H1 (cell line): ENCODE measurements around the gene ITPRIPL2. TPM values are rescaled to one million over a fixed set of nuclear protein-coding genes. Genes with fewer than 3 reads are reported as not detected.

Experiments
- CTCF ChIA-PET: fragments of 300-600 bp; sonication (Branson Sonifier 250); formaldehyde crosslinking; loops from one replicate; lab custom pipeline; 2021; ENCODE audit not compliant: partially characterized antibody; lab: Charles Lee
- POLR2A ChIA-PET: fragments of 300-600 bp; sonication (Branson Sonifier 250); formaldehyde crosslinking; loops from one replicate; lab custom pipeline; 2021; ENCODE audit warnings: inconsistent platforms; ENCODE audit not compliant: partially characterized antibody; lab: Charles Lee
- DNase-seq, 2 experiments: peaks; one replicate each; pipeline versions ENCODE4 v3.0.0 to v3.0.0-alpha.2; 2010 to 2022; ENCODE audit warnings: low spot score in 2 of 2, low read depth in 1 of 2, mixed read lengths in 1 of 2
- FAIRE-seq: peaks from 2 replicates; lab custom pipeline; 2011; peaks lifted over from hg19 to GRCh38; lab: Jason Lieb, UNC
- H2AFZ ChIP-seq: 2 replicates; pipeline ENCODE4 v1.8.1; 2012; ENCODE audit warnings: low read length, inconsistent platforms
- H2AK5ac ChIP-seq: 2 replicates; pipeline ENCODE4 v1.6.1; 2013; ENCODE audit warnings: low read depth, low read length
- H2BK120ac ChIP-seq: replicated peaks from 2 replicates; pipeline ENCODE3; 2013; ENCODE audit warnings: low read depth, low read length, inconsistent platforms
- H2BK12ac ChIP-seq: 2 replicates; pipeline ENCODE4 v1.6.1; 2013; ENCODE audit warnings: low read depth, low read length
- H2BK15ac ChIP-seq: 2 replicates; pipeline ENCODE4 v1.6.1; 2013; ENCODE audit warnings: low read length
- H2BK20ac ChIP-seq: 2 replicates; pipeline ENCODE4 v1.6.1; 2013; ENCODE audit warnings: low read length
- H2BK5ac ChIP-seq: 2 replicates; pipeline ENCODE4 v1.6.1; 2013; ENCODE audit warnings: low read depth, low read length
- H3K14ac ChIP-seq: 2 replicates; pipeline ENCODE4 v1.6.1; 2013; ENCODE audit warnings: inconsistent platforms; ENCODE audit not compliant: insufficient read length
- H3K18ac ChIP-seq: 2 replicates; pipeline ENCODE4 v1.6.1; 2013; ENCODE audit warnings: low read length; ENCODE audit errors: extremely low read depth
- H3K23ac ChIP-seq: 2 replicates; pipeline ENCODE4 v1.6.1; 2013; ENCODE audit warnings: inconsistent platforms; ENCODE audit not compliant: insufficient read length
- H3K23me2 ChIP-seq: 2 replicates; pipeline ENCODE4 v1.6.1; 2013; ENCODE audit warnings: low read depth, low read length
- H3K27ac ChIP-seq: 2 replicates; pipeline ENCODE4 v1.6.1; 2011; ENCODE audit warnings: low read depth, low read length, inconsistent platforms
- H3K27me3 ChIP-seq, 4 experiments: replicated peaks in 1 of 4; 1 replicate in 1 of 4; 2 replicates in 3 of 4; pipeline versions ENCODE4 v1.6.1 to v1.8.1; 2011 to 2013; ENCODE audit warnings: low read length in 3 of 4, mild to moderate bottlenecking in 3 of 4, inconsistent platforms in 2 of 4, mixed read lengths in 2 of 4, moderate library complexity in 1 of 4; ENCODE audit not compliant: control insufficient read depth in 3 of 4, insufficient read depth in 3 of 4; ENCODE audit errors: extremely low read depth in 1 of 4
- H3K36me3 ChIP-seq, 4 experiments: 2 replicates each; pipeline versions ENCODE4 v1.6.1 to v1.8.1; 2011 to 2013; ENCODE audit warnings: mild to moderate bottlenecking in 4 of 4, low read length in 3 of 4, moderate library complexity in 2 of 4, control low read depth in 1 of 4, inconsistent platforms in 1 of 4; ENCODE audit not compliant: insufficient read depth in 4 of 4, control insufficient read depth in 2 of 4
- H3K4ac ChIP-seq: replicated peaks from 2 replicates; pipeline ENCODE3; 2013; ENCODE audit warnings: low read length, low read depth, mixed read lengths, inconsistent platforms; ENCODE audit not compliant: insufficient read length
- H3K4me1 ChIP-seq, 4 experiments: replicated peaks in 1 of 4; 1 replicate in 1 of 4; 2 replicates in 3 of 4; pipeline versions ENCODE4 v1.6.1 to v1.8.1; 2011 to 2013; ENCODE audit warnings: low read length in 3 of 4, inconsistent platforms in 2 of 4, mixed read lengths in 1 of 4; ENCODE audit not compliant: insufficient read depth in 4 of 4, control insufficient read depth in 3 of 4
- H3K4me2 ChIP-seq, 2 experiments: 2 replicates each; pipeline versions ENCODE4 v1.6.1 to v1.8.1; 2011 to 2013; ENCODE audit warnings: low read depth in 2 of 2, low read length in 2 of 2, control low read depth in 1 of 2, inconsistent platforms in 1 of 2, mild to moderate bottlenecking in 1 of 2; ENCODE audit not compliant: insufficient read depth in 1 of 2
- H3K4me3 ChIP-seq, 4 experiments: fragments of 200-600, 300-600 bp in 1 of 4; sonication (generic), shearing (Covaris generic), sonication (Bioruptor Twin) in 1 of 4; 2 replicates each; pipeline versions ENCODE4 v1.5.1 to v1.8.1; 2011 to 2016; ENCODE audit warnings: low read length in 4 of 4, low read depth in 3 of 4, control low read depth in 2 of 4, inconsistent platforms in 2 of 4, mild to moderate bottlenecking in 2 of 4, mixed read lengths in 1 of 4, moderate library complexity in 1 of 4; ENCODE audit not compliant: insufficient read depth in 2 of 4; ENCODE audit errors: extremely low read depth in 1 of 4
- H3K56ac ChIP-seq: replicated peaks from 2 replicates; pipeline ENCODE3; 2013; ENCODE audit warnings: low read depth, mild to moderate bottlenecking, mixed read lengths, low read length, inconsistent platforms; ENCODE audit not compliant: insufficient read length
- H3K79me1 ChIP-seq: 2 replicates; pipeline ENCODE4 v1.6.1; 2013; ENCODE audit warnings: low read depth, low read length, control low read depth
- H3K79me2 ChIP-seq, 2 experiments: 2 replicates each; pipeline versions ENCODE4 v1.6.1 to v1.8.1; 2012 to 2013; ENCODE audit warnings: low read length in 2 of 2, mild to moderate bottlenecking in 2 of 2, inconsistent platforms in 1 of 2; ENCODE audit not compliant: insufficient read depth in 2 of 2, control insufficient read depth in 1 of 2
- H3K9ac ChIP-seq, 4 experiments: replicated peaks in 1 of 4; 1 replicate in 1 of 4; 2 replicates in 3 of 4; pipeline versions ENCODE4 v1.6.1 to v1.8.1; 2011 to 2013; ENCODE audit warnings: low read depth in 3 of 4, low read length in 3 of 4, control low read depth in 2 of 4, mild to moderate bottlenecking in 2 of 4, moderate library complexity in 2 of 4, inconsistent platforms in 1 of 4; ENCODE audit errors: extremely low read depth in 1 of 4
- H3K9me3 ChIP-seq, 2 experiments: 2 replicates each; pipeline versions ENCODE4 v1.6.1 to v1.8.1; 2012 to 2013; ENCODE audit warnings: mild to moderate bottlenecking in 2 of 2, moderate library complexity in 2 of 2, control low read depth in 1 of 2, inconsistent platforms in 1 of 2, low read depth in 1 of 2, low read length in 1 of 2, mixed read lengths in 1 of 2; ENCODE audit not compliant: insufficient read depth in 2 of 2
- H4K20me1 ChIP-seq, 2 experiments: replicated peaks in 1 of 2; 2 replicates each; pipeline versions ENCODE3 to v1.8.1; 2011 to 2013; ENCODE audit warnings: inconsistent platforms in 2 of 2, low read length in 2 of 2, mild to moderate bottlenecking in 1 of 2; ENCODE audit not compliant: insufficient read depth in 2 of 2, control insufficient read depth in 1 of 2
- H4K5ac ChIP-seq: 2 replicates; pipeline ENCODE4 v1.6.1; 2013; ENCODE audit warnings: low read length, low read depth, mixed read lengths, inconsistent platforms; ENCODE audit not compliant: insufficient read length
- H4K8ac ChIP-seq: 2 replicates; pipeline ENCODE4 v1.8.0; 2013; ENCODE audit warnings: mild to moderate bottlenecking, moderate library complexity, low read length, inconsistent platforms; ENCODE audit not compliant: insufficient read depth; ENCODE audit errors: extremely low read depth
- H4K91ac ChIP-seq: replicated peaks from 2 replicates; pipeline ENCODE3; 2013; ENCODE audit warnings: low read length, mixed read lengths, inconsistent platforms; ENCODE audit not compliant: insufficient read length
- CBX5 ChIP-seq: fragments of 300-800, 300-1000 bp; sonication (generic); IDR thresholded peaks from 2 replicates; pipeline ENCODE4 v1.7.1; 2016; ENCODE audit warnings: antibody characterized with exemption, low read length, low read depth
- WGBS, 2 experiments: shearing (Covaris generic) in 1 of 2; methylation state at CpG; one replicate each; pipeline versions ENCODE4 v1.1.6 to v1.1.7; 2013 to 2015; ENCODE audit warnings: low lambda C conversion rate in 2 of 2, mixed read lengths in 2 of 2, inconsistent platforms in 1 of 2, low coverage in 1 of 2, missing lambda C conversion rate in 1 of 2; ENCODE audit not compliant: insufficient replicate concordance in 2 of 2, insufficient coverage in 1 of 2, insufficient read length in 1 of 2; ENCODE audit errors: extremely low coverage in 1 of 2, missing lambda C conversion rate in 1 of 2; 5-methylcytosine and 5-hydroxymethylcytosine counted together
- polyA plus RNA-seq, 7 experiments: library from polyadenylated mRNA; depleted of rRNA in 3 of 7; stranded (reverse) in 5 of 7; unstranded in 2 of 7; fragments of >200 nt in 5 of 7; fragments of 200-250 nt in 2 of 7; gene quantifications; 1 replicate in 5 of 7; 2 replicates in 1 of 7; 4 replicates in 1 of 7; pipeline versions ENCODE4 v1.2.1 to v1.2.3, GENCODE V29; 2011 to 2013; ENCODE audit warnings: missing spikeins in 2 of 7, mixed read lengths in 2 of 7
- total RNA-seq: library from RNA; stranded (reverse); fragmentation: NEBNext Ultra II Directional; extraction: Animal tissue kit (Norgen Biotek cat#: 25700); gene quantifications from 2 replicates; pipeline ENCODE4 v1.2.1, GENCODE V29; 2021

The ITPRIPL2 gene
- total and polyA plus RNA-seq, 2 of the 8 experiments (the other 6 are each of a cell fraction or from before 2014, with no cell fraction given) = 1.1 to 3.4 TPM

DNA sequence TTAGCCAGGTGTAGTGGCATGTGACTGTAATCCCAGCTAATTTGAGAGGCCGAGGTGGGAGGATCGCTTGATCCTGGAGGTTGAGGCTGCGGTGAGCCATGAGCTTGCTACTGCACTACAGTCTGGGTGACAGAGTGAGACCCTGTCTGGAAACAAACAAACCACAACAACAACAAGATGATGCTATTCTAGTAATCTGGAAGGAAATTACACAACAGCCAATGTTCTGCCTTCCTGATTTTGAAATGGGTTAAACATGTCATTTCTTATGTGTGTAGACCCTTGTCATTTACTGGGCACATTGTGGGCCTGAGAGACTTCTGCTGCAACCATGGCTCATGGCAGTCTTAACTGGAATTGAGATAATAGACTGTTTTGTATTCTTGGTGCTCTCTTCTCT lies 40.4 kb upstream of the ITPRIPL2 start:
- ChIA-PET POLR2A (interaction anchor here (0.9 kb wide), 1 partner anchor 22 kb away, joined by 4 read pairs; no protein-coding TSS in a partner anchor), CTCF (interaction anchor here (0.9 to 2.3 kb wide), 5 partner anchors 8 to 92 kb away, joined by 3 to 9 read pairs (median 6); partner anchors contain the start of gene TMC7)
- Histone ChIP-seq H3K4me1 (no peaks in the 10 kb centered on the region), H3K36me3 (peaks cover 0 to 13% (median 2%) of the 10 kb centered on the region in 4 experiments; a peak in 4 of 8 replicates), H3K79me1 (no peaks in the 10 kb centered on the region), H3K23ac (no peak overlapping the region), H3K27me3 (no peaks in the 10 kb centered on the region), H3K4me2 (no peak overlapping the region), H3K23me2 (no peaks in the 10 kb centered on the region), H3K27ac (no peak overlapping the region), H2AFZ (no peak overlapping the region), H4K20me1 (no peaks in the 10 kb centered on the region), H2BK5ac (no peak overlapping the region), H3K4me3 (no peak overlapping the region), H2BK120ac (no peak overlapping the region), H4K5ac (no peak overlapping the region), H4K8ac (no peak overlapping the region), H3K4ac (no peak overlapping the region), H3K79me2 (peaks cover 0 to 3% of the 10 kb centered on the region in 2 experiments; a peak in 2 of 4 replicates), H4K91ac (no peak overlapping the region), H3K9me3 (no peaks in the 10 kb centered on the region), H2BK15ac (no peak overlapping the region), H2AK5ac (no peak overlapping the region), H3K14ac (no peak overlapping the region), H2BK20ac (no peak overlapping the region), H3K56ac (no peak overlapping the region), H3K18ac (no peak overlapping the region), H2BK12ac (no peak overlapping the region), H3K9ac (no peak overlapping the region)
- 91% methylated on average over 3 of the region's 3 CpGs; no CpG with 5 or more reads in 1 of the 2 experiments for WGBS, 2 experiments
- DNase-seq (no peak), FAIRE-seq (no peak)
- no peak for TF ChIP-seq CBX5
